AG09309 (cell line): ENCODE results near the gene UBE2QL1.

ENCODE experiments used
- DNase-seq: peaks from one replicate; pipeline ENCODE4 v3.0.0-alpha.2; 2010; ENCODE audit warnings: low read depth
- H3K4me3 ChIP-seq: 2 replicates; pipeline ENCODE4 v1.5.1; 2011; ENCODE audit warnings: mild to moderate bottlenecking, low read depth, low read length, moderate library complexity; ENCODE audit not compliant: control insufficient read depth
- CTCF ChIP-seq: IDR thresholded peaks from 2 replicates; pipeline ENCODE4 v1.5.1; 2011; ENCODE audit warnings: mild to moderate bottlenecking, low read depth, low read length, inconsistent platforms; ENCODE audit not compliant: insufficient read depth, control insufficient read depth; ENCODE audit errors: missing control alignments

Gene UBE2QL1

GRCh38 chr5:6473284-6473683, 24.6 kb downstream of the UBE2QL1 start:
- TF ChIP-seq CTCF = no peak
- no peak for DNase-seq

DNA sequence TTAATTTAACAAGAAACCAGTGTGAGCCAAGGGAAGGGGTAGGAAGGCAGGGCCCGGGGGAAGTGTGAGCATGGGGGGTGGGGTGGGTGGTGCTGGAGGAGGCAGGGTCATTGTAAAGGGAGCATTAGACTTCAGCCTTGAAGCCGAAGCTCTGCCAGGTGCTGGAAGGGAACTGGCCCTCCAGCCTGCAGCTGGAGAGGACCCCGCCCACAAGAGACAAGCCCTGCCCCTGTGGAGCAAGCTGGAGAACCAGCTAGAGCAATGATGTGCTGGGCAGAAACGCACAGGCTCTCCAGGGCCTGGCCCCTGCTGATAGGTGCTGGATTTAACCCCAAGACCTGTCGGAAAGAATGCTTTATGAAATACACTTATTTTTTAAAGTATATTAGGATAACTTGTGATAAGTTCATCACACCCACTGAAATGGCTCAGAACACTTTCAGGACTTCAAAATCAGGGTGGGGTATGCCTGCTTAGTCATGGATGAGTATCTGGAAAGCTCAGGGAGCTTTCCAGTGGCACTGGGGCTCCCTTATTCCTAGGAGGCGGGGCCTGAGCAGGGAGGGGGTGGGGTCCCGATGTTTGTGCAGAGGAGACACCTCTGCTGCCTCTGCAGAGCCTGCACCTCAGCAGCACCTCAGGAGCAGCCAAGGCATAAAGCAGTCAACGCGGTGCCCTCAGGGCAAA, 27.1 kb downstream of the UBE2QL1 start:
- TF ChIP-seq CTCF = no peak
- no peak overlapping the region for H3K4me3 ChIP-seq
- no peak for DNase-seq

More at GRCh38 chr5:6473284-6473683, 24.6 kb downstream of the UBE2QL1 start:
- no peak overlapping the region for H3K4me3 ChIP-seq

DNA sequence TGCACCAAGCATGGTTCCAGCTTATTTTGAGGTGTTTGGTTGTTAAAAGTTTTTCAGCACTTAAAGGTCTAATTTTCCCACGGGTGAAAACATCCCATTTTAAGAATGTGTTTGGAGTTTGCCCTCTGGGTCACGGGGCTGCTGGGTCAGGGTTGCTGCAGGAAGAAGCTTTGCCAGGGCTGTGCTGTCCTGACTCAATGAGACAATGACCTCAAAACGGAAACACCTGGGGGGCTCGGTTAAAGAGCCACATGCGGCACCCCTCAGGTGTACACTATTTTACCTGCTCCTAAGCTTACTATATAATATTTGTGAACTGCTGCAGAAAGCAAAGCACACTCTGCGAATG, 27.6 kb downstream of the UBE2QL1 start:
- H3K4me3 ChIP-seq = no peak overlapping the region
- no peak for DNase-seq
- TF ChIP-seq CTCF = no peak

DNA sequence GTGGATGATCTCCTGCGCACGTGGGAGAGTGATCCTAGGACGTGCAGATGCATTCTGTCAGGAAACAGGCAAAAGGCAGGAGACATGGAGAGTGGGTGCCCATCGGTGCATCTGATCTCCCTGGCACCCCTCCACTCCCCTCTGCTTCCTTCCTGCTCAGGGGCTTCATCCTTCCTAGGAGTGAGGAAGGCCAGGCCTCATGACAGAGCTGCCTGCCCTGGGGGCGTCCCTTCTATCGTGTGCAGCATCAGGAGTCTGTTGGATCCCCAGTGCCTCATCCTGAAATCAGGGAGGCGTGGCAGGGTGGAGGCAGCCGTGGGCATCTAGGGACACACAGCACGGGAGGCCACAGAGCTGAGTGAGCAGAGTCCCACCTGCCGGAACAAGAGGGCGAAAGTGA, 30.1 kb downstream of the UBE2QL1 start:
- no peak overlapping the region for H3K4me3 ChIP-seq
- no peak for DNase-seq
- no peak for TF ChIP-seq CTCF

GRCh38 chr5:6480133-6481051, 31.7 kb downstream of the UBE2QL1 start:
- no peak for DNase-seq
- H3K4me3 ChIP-seq = no peak overlapping the region
- no peak for TF ChIP-seq CTCF

GRCh38 chr5:6482735-6483134, 34.1 kb downstream of the UBE2QL1 start:
- TF ChIP-seq CTCF = no peak
- no peak for DNase-seq
- no peak overlapping the region for H3K4me3 ChIP-seq
